ENCODE measurements around the gene NELFA. TPM values are rescaled to one million over a fixed set of nuclear protein-coding genes. Genes with fewer than 3 reads are reported as not detected.

Gene NELFA
- polyA plus RNA-seq (ENCODE audit: insufficient read length in 12 of 12) = 10 to 100 TPM in 11 of 12 donors, not detected in 1; 15.6 to 35.3 (median 19.8) TPM
- long read RNA-seq, donor 1, transcript NELFA-202 (11 exons, 3,343 nt) = major isoform, 7 of 255 reads
- long read RNA-seq, donor 1, partial matches to known transcripts = 246 of 255 reads
- long read RNA-seq, donor 1, other reads (novel, unspliced or antisense) = 0 of 255 reads
- long read RNA-seq, donor 2, transcript NELFA-202 (11 exons, 3,343 nt) = major isoform, 7 of 8 reads
- long read RNA-seq, donor 2, partial matches to known transcripts = 0 of 8 reads
- long read RNA-seq, donor 2, other reads (novel, unspliced or antisense) = 0 of 8 reads
- long read RNA-seq, donor 3, transcript NELFA-202 (11 exons, 3,343 nt) = major isoform, 5 of 7 reads
- long read RNA-seq, donor 3, partial matches to known transcripts = 0 of 7 reads
- long read RNA-seq, donor 3, other reads (novel, unspliced or antisense) = 0 of 7 reads
- long read RNA-seq, donor 4, partial matches to known transcripts = 0 of 1 reads
- long read RNA-seq, donor 4, other reads (novel, unspliced or antisense) = 0 of 1 reads
- long read RNA-seq, donor 5, transcript NELFA-202 (11 exons, 3,343 nt) = major isoform, 7 of 7 reads
- long read RNA-seq, donor 5, partial matches to known transcripts = 0 of 7 reads
- long read RNA-seq, donor 5, other reads (novel, unspliced or antisense) = 0 of 7 reads
- long read RNA-seq, donor 6, partial matches to known transcripts = 0 of 3 reads
- long read RNA-seq, donor 6, other reads (novel, unspliced or antisense) = 0 of 3 reads
- long read RNA-seq, donor 7, partial matches to known transcripts = 0 of 1 reads
- long read RNA-seq, donor 7, other reads (novel, unspliced or antisense) = 0 of 1 reads
- long read RNA-seq, donor 8, transcript NELFA-202 (11 exons, 3,343 nt) = major isoform, 6 of 6 reads
- long read RNA-seq, donor 8, partial matches to known transcripts = 0 of 6 reads
- long read RNA-seq, donor 8, other reads (novel, unspliced or antisense) = 0 of 6 reads
- long read RNA-seq, donor 9, partial matches to known transcripts = 0 of 3 reads
- long read RNA-seq, donor 9, other reads (novel, unspliced or antisense) = 0 of 3 reads
- long read RNA-seq, donor 10, transcript NELFA-202 (11 exons, 3,343 nt) = major isoform, 9 of 9 reads
- long read RNA-seq, donor 10, partial matches to known transcripts = 0 of 9 reads
- long read RNA-seq, donor 10, other reads (novel, unspliced or antisense) = 0 of 9 reads
- long read RNA-seq, donor 11, partial matches to known transcripts = 0 of 2 reads
- long read RNA-seq, donor 11, other reads (novel, unspliced or antisense) = 0 of 2 reads

GRCh38 chr4:2008921-2009650, at the start of gene NELFA:
TSS of gene NELFA (minus strand) at chr4:2008974. CDS start at chr4:2008959, 15 bp downstream.
- DNase-seq = peak; percentile 96

GRCh38 chr4:2057382-2058065, 48.8 kb upstream of the NELFA start:
- DNase-seq = no peak

GRCh38 chr4:2054217-2054616, 45.4 kb upstream of the NELFA start:
- DNase-seq = no peak

GRCh38 chr4:2051086-2051485, 42.3 kb upstream of the NELFA start:
- no peak for DNase-seq

GRCh38 chr4:2049811-2050210, 41.0 kb upstream of the NELFA start:
- DNase-seq = no peak

DNA sequence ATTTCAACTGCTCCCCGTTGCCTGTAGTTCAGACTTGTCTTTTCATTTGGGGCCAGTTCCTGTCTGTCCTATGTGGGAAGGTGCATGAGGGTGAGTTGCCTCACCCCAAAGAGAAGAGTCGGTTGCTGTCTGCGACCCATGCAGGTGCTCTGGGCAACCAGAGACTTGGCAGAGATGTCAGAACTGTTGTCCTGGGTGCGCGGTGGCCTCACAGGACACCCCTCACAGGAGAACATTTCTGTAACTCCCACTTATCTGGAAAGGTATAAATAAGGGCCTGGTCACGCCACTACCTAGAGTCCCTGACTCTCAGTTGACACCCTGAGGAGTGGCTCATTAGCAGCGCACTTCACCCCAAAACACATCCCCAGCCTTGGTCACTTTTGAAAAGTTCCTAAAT, 40.6 kb upstream of the NELFA start:
- DNase-seq = no peak

DNA sequence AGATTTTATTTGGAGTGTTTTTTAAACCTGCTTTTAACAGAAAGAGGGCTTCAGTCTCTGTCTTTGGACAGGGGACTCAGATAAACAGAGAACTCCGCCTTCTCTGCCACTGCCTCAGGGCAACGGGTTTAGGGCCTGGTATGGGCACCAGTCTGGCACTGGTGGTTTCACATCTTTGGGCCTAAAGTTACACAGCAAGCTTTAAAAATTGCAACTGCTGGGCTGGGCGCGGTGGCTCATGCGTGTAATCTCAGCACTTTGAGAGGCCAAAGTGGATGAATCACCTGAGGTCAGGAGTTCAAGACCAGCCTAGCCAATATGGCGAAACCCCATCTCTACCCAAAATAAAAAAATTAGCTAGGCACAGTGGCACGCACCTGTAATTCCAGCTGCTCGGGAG, 40.1 kb upstream of the NELFA start:
- DNase-seq = no peak

DNA sequence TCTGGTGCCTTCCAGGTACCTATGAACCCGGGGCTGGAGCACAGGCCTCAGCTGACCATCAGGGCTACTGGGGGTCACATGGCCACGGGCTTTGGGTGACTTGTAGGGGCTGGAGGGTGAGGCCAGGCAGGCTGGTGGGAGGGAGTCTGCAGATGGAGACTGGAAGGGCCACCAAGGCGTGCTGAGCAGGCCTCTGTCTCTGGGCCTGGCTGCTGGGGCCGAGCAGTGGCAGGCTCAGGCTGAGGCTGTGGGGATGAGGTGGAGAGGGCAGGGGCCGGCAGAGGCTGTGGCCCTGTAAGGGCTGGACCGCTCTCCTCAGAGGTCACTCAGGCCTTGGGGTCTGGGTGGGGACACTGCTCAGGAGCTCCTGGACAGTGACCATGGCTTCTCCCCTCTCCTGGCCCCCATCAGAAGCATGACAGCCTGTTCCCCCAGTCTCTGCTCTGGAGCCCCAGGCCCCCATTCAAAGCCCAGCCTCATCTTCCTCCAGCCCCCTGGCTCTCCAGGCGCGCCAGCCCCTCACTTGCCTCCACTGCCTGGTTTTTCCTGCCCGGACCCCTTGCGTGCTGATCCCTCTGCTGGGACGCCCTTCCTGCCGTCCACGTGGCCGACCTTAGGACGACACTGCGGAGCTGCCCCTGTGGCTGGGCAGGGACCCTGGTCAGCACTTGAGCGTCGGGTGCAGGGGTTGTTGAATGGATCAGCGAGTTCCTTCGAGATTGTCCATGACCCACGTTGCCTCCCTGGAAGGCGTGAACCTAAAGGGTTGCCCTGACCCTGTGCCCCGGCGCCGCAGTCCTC, 39.2 kb upstream of the NELFA start:
- DNase-seq = no peak

- DNase-seq = no peak
These were observed 38.4 kb upstream of the NELFA start for GRCh38 chr4:2047031-2047660.

GRCh38 chr4:2046031-2046961, 37.5 kb upstream of the NELFA start:
- DNase-seq = no peak

DNA sequence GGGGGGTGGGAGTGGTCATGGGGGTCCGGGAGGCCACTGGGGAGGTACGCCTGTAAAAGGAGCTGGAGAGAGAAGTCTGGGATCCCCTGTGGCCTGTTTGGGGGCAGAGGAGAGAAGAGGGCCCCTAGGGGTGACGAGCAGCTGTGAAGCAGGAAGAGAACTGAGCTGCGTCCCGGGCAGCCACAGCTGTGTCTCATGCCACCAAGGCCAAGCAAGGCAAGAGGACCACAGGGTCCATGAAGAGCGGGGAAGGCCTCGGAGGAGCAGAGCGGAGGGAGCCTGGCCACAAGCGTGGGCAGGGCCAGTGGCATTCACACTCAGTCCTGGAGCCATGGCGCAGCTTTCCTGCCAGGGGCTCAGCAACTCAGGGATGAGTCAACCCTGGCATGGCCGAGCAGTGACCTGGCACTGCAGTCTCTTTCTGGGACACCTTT, 36.8 kb upstream of the NELFA start:
- no peak for DNase-seq

DNA sequence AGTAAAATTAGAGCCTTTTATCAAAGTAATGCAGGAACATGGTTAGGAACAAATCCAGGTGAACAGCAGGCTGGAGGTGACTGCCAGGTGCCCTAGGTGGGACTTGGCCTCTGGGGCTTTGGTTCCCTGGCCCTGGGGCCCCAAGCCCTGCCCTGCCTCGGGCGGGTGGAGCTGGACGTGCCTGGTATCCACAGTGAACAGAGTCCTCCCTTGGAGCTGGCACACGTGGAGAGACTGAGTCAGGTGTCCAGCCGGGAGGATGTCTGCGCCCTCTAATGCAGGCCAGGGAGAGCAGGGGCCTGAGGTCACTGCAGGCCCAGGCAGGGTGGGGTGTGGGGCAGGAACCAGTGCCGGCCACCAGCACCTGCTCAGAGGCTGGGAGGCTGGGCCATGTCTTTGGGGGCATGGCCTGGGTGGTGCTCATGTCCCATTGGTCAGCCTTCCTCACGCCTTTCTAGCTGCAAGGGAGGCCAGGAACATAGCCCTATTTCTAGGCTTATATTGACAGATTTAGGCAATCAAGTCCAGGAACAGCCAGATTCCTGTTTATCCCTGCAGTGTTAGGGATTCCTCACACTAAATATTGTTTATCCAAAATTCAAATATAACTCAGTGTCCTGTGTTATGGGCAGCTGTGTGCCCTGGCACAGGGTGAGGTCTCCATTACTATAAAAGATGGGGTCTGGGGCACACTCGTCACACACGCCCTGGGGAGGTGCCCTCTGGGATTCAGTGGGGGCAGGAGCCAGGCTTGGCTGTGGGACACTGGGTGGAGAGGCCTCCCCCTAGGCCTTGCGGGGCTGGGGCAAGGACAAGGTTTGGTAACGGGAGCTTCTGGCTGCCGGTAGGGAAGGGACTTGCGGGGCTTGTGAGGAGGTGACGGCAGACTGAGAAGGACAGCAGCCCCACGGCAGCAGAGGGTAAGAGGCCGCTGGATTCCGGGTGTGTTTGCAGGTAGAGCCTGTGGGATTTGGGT, 36.1 kb upstream of the NELFA start:
- DNase-seq = no peak

DNA sequence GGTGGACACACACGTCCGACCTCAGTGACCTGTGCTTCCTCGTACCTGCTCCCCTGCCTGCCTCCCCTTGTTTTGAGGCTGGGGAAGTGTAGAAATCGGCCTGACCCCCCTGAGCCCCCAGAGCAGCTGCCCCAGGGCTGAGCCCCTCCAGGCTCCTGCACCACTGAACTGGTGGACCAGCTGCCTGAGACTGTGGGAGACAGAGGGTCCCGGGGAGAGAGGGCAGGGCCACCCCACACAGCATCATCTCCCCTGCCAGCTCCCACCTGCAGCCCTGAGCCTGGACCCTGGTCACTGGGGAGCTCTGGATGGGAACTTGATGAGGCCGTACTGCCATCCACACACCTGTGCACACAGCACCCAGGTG, 35.3 kb upstream of the NELFA start:
- no peak for DNase-seq

- no peak for DNase-seq
These were observed 34.8 kb upstream of the NELFA start for GRCh38 chr4:2043396-2044118.

DNA sequence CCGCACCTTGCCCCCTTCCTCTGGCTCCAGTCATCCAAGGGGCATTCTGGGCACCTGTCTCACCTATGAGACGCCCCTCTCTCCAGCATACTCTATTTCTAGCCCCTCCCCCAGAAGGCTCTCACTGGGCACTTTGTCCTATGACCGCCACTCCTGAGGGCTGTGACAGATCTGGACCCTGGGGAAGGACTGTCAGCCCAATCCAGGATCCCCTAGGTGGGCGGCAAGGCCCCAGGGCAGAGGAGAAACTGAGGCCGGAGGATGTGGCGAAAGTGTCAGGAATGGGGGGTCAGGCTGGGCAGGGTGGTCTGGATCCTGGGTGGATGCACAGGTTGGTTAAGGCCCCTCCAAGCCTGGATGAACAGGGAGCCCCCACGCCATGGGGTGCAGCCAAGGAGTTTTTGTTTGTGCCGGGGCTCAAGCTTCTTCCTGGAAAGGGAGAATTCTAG, 34.2 kb upstream of the NELFA start:
- no peak for DNase-seq

All from muscle of arm (tissue), 14 donors.